HepG2 (cell line): Measurements from ENCODE around the gene GRAMD4. TPM values are rescaled to one million over a fixed set of nuclear protein-coding genes. Genes with fewer than 3 reads are reported as not detected.
A peak's percentile ranks its signal among the peaks of the same experiment; 100 is the strongest.

ENCODE experiments used
- ATAC-seq: fragments of 200-7000 bp; cut with Tn5 transposase; 3 replicates; pipeline ENCODE4 v1.9.1; 2020; ENCODE audit warnings: mild to moderate bottlenecking, moderate library complexity
- Bru-seq: library from RNA; stranded (reverse); fragments of 400-500 nt; gene quantifications from one replicate; lab custom pipeline; 2021; lab: Mats Ljungman, UMichigan
- BruChase-seq, 2 experiments: library from RNA; stranded (reverse); fragments of 400-500 nt; gene quantifications; one replicate each; lab custom pipeline; 2021; lab: Mats Ljungman, UMichigan
- BruUV-seq: library from RNA; stranded (reverse); fragments of 400-500 nt; replicated peaks from 2 replicates; lab custom pipeline; 2021; lab: Mats Ljungman, UMichigan
- CTCF ChIA-PET: fragments of 300-600 bp; formaldehyde crosslinking; extraction: SDS; loops from one replicate; lab custom pipeline; 2021; ENCODE audit warnings: low total read pairs, inconsistent platforms, low intra/inter-chr PET ratio; lab: Yijun Ruan, JAX
- POLR2A ChIA-PET: fragments of 350-600 bp; sonication (Branson Sonifier 250); formaldehyde crosslinking; loops from one replicate; lab custom pipeline; 2020; ENCODE audit warnings: antibody characterized with exemption, inconsistent platforms; lab: Yijun Ruan, JAX
- DNase-seq: peaks from one replicate; pipeline ENCODE4 v3.0.0-alpha.2; 2015; ENCODE audit warnings: low spot score
- FAIRE-seq: peaks from 3 replicates; lab custom pipeline; 2011; peaks lifted over from hg19 to GRCh38; lab: Jason Lieb, UNC
- H2AFZ ChIP-seq: one replicate; pipeline ENCODE4 v1.6.1; 2011; ENCODE audit warnings: low read length, inconsistent platforms
- H3K27ac ChIP-seq: fragments of 300-600 bp; 3 replicates; pipeline ENCODE4 v1.8.0; 2011; ENCODE audit warnings: mixed run types, mild to moderate bottlenecking, mixed read lengths, low read length, inconsistent platforms; ENCODE audit not compliant: insufficient read depth; ENCODE audit errors: extremely low read length
- H3K27me3 ChIP-seq, 2 experiments: fragments of 200-600 bp in 1 of 2; 2 replicates in 1 of 2; 3 replicates in 1 of 2; pipeline versions ENCODE4 v1.6.0 to v1.8.0; 2011; ENCODE audit warnings: low read length in 2 of 2, mild to moderate bottlenecking in 2 of 2, moderate library complexity in 2 of 2, inconsistent platforms in 1 of 2; ENCODE audit not compliant: insufficient read depth in 2 of 2, control insufficient read depth in 1 of 2
- H3K36me3 ChIP-seq, 2 experiments: fragments of 200-600 bp in 1 of 2; replicated peaks in 1 of 2; 2 replicates in 1 of 2; 3 replicates in 1 of 2; pipeline versions ENCODE4 v1.5.1 to v1.8.0; 2011; ENCODE audit warnings: low read length in 2 of 2, inconsistent platforms in 1 of 2; ENCODE audit not compliant: insufficient read depth in 2 of 2, control insufficient read depth in 1 of 2
- H3K4me1 ChIP-seq: 2 replicates; pipeline ENCODE4 v1.5.1; 2012; ENCODE audit warnings: low read length, inconsistent platforms; ENCODE audit not compliant: insufficient read depth
- H3K4me2 ChIP-seq: 2 replicates; pipeline ENCODE4 v1.6.0; 2011; ENCODE audit warnings: low read depth, low read length, inconsistent platforms
- H3K4me3 ChIP-seq, 3 experiments: fragments of 200-600 bp in 1 of 3; sonication (generic), shearing (Covaris generic) in 1 of 3; replicated peaks in 1 of 3; 2 replicates each; pipeline ENCODE4 v1.5.1; 2011 to 2016; ENCODE audit warnings: low read length in 3 of 3, inconsistent platforms in 2 of 3, low read depth in 2 of 3, mild to moderate bottlenecking in 2 of 3, control low read depth in 1 of 3, mixed read lengths in 1 of 3; ENCODE audit not compliant: insufficient read depth in 1 of 3
- H3K79me2 ChIP-seq: one replicate; pipeline ENCODE4 v1.6.1; 2011; ENCODE audit warnings: low read length, inconsistent platforms; ENCODE audit not compliant: insufficient read depth
- H3K9ac ChIP-seq: 2 replicates; pipeline ENCODE4 v1.6.0; 2011; ENCODE audit warnings: mild to moderate bottlenecking, low read depth, low read length, inconsistent platforms; ENCODE audit not compliant: insufficient read depth
- H3K9me3 ChIP-seq: 2 replicates; pipeline ENCODE4 v1.5.1; 2012; ENCODE audit warnings: mild to moderate bottlenecking, low read length
- H4K20me1 ChIP-seq: 2 replicates; pipeline ENCODE4 v1.6.0; 2011; ENCODE audit warnings: inconsistent platforms, mild to moderate bottlenecking, low read length, moderate library complexity; ENCODE audit not compliant: insufficient read depth
- AGO1 ChIP-seq: fragments of 200-400 bp; formaldehyde crosslinking; IDR thresholded peaks from 2 replicates; pipeline ENCODE4 v1.6.1; 2017; ENCODE audit warnings: mild to moderate bottlenecking, low read depth, low read length, moderate library complexity; ENCODE audit not compliant: poor library complexity, severe bottlenecking
- MEIS1 ChIP-seq: sonication (generic); formaldehyde crosslinking; IDR thresholded peaks from 2 replicates; pipeline ENCODE4 v1.9.0; 2021; ENCODE audit warnings: mild to moderate bottlenecking, missing genetic modification reagents, moderate library complexity, borderline replicate concordance
- SMAD1 ChIP-seq: sonication (generic); formaldehyde crosslinking; IDR thresholded peaks from 2 replicates; pipeline ENCODE4 v1.4.0; 2020; ENCODE audit warnings: missing genetic modification reagents, low read depth, mild to moderate bottlenecking, borderline replicate concordance
- ZNF510 ChIP-seq: sonication (generic); formaldehyde crosslinking; IDR thresholded peaks from 2 replicates; pipeline ENCODE4 v1.4.0; 2020; ENCODE audit warnings: low read depth, mild to moderate bottlenecking, missing genetic modification reagents
- WGBS: methylation state at CpG from one replicate; pipeline ENCODE4 v1.1.6; 2017; ENCODE audit warnings: low lambda C conversion rate; 5-methylcytosine and 5-hydroxymethylcytosine counted together
- in situ Hi-C: cut with HindIII; loops from 2 replicates; pipeline ENCODE4 v1.10.0; 2017; ENCODE audit warnings: low pct_unique_long_range_greater_than_20kb; ENCODE audit not compliant: extremely low pct_ligation_motif_present
- intact Hi-C: fragments of 100-400 bp; cut with micrococcal nuclease; formaldehyde crosslinking; loops from one replicate; pipeline ENCODE4 v1.10.0; 2022; ENCODE audit not compliant: unreplicated experiment
- long read RNA-seq, 2 experiments: library from RNA in 1 of 2; library from polyadenylated mRNA in 1 of 2; stranded (forward) in 1 of 2; unstranded in 1 of 2; transcript quantifications; one replicate each; pipeline ENCODE4 v2.0.0, GENCODE V29; 2019 to 2022
- polyA minus RNA-seq, 3 experiments: library from RNA; depleted of rRNA, polyadenylated mRNA; stranded (reverse); fragments of >200 nt; gene quantifications; 2 replicates each; pipeline ENCODE4 v1.2.3, GENCODE V29; 2011; ENCODE audit warnings: low replicate concordance in 1 of 3
- polyA plus RNA-seq, 8 experiments: library from polyadenylated mRNA; depleted of rRNA in 3 of 8; stranded (reverse) in 7 of 8; unstranded in 1 of 8; fragments of >200 nt; fragmentation: Illumina TruSeq in 4 of 8; extraction: Trizol in 4 of 8; gene quantifications; 2 replicates each; pipeline versions ENCODE4 v1.2.1 to v1.2.3, GENCODE V29; 2011 to 2016; ENCODE audit warnings: low read depth in 4 of 8, missing spikeins in 1 of 8, mixed read lengths in 1 of 8; ENCODE audit not compliant: insufficient read depth in 1 of 8
- total RNA-seq, 5 experiments: library from RNA; depleted of rRNA; stranded (reverse); fragments of >200 nt; fragmentation: Illumina TruSeq; extraction: Trizol; gene quantifications; 2 replicates each; pipeline ENCODE4 v1.2.3, GENCODE V29; 2016; ENCODE audit warnings: low read depth in 1 of 5
- TF ChIP-seq, protein P1 (sequence below): sonication (generic); formaldehyde crosslinking; IDR thresholded peaks from 2 replicates; pipeline ENCODE4 v1.4.0; 2020; ENCODE audit warnings: missing genetic modification reagents

Gene GRAMD4, protein sequence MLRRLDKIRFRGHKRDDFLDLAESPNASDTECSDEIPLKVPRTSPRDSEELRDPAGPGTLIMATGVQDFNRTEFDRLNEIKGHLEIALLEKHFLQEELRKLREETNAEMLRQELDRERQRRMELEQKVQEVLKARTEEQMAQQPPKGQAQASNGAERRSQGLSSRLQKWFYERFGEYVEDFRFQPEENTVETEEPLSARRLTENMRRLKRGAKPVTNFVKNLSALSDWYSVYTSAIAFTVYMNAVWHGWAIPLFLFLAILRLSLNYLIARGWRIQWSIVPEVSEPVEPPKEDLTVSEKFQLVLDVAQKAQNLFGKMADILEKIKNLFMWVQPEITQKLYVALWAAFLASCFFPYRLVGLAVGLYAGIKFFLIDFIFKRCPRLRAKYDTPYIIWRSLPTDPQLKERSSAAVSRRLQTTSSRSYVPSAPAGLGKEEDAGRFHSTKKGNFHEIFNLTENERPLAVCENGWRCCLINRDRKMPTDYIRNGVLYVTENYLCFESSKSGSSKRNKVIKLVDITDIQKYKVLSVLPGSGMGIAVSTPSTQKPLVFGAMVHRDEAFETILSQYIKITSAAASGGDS
- total RNA-seq (2016; rRNA removed; fragmentation: Illumina TruSeq; extraction: Trizol) (12.9 and 15.7 TPM in 2 replicates), polyA plus RNA-seq (2011; rRNA removed) (15.2 and 16.8 TPM in 2 replicates), polyA minus RNA-seq (2011; rRNA and poly(A)+ RNA removed; ENCODE audit: low replicate concordance) (27.9 and 38.7 TPM in 2 replicates), Bru-seq, nascent RNA (percentile 40 among the genes with signal in this experiment), BruChase-seq, experiment 1, labeled RNA remaining after a 6-hour chase (percentile 55 among the genes with signal in this experiment), BruChase-seq, experiment 2, labeled RNA remaining after a 2-hour chase (percentile 47 among the genes with signal in this experiment)
- total RNA-seq (2016; cell fraction: cytosol; rRNA removed; fragmentation: Illumina TruSeq; extraction: Trizol; ENCODE audit: low read depth) = 14.1 and 16.3 TPM in 2 replicates
- total RNA-seq (2016; cell fraction: insoluble cytoplasmic fraction; rRNA removed; fragmentation: Illumina TruSeq; extraction: Trizol) = 6.4 and 16.5 TPM in 2 replicates
- 12.4 and 12.8 TPM in 2 replicates for total RNA-seq (2016; cell fraction: membrane; rRNA removed; fragmentation: Illumina TruSeq; extraction: Trizol)
- 23.1 and 33.6 TPM in 2 replicates for total RNA-seq (2016; cell fraction: nucleus; rRNA removed; fragmentation: Illumina TruSeq; extraction: Trizol)
- 9.6 and 13.3 TPM in 2 replicates for polyA plus RNA-seq (2011; cell fraction: cytosol; rRNA removed)
- polyA plus RNA-seq (2011; cell fraction: nucleus; rRNA removed) = 31.6 and 32.7 TPM in 2 replicates
- polyA plus RNA-seq (2012) = 11.1 and 12.7 TPM in 2 replicates
- polyA plus RNA-seq (2016; cell fraction: cytosol; fragmentation: Illumina TruSeq; extraction: Trizol; ENCODE audit: low read depth) = 2.2 and 2.8 TPM in 2 replicates
- 5.3 and 6.3 TPM in 2 replicates for polyA plus RNA-seq (2016; cell fraction: insoluble cytoplasmic fraction; fragmentation: Illumina TruSeq; extraction: Trizol; ENCODE audit: low read depth)
- polyA plus RNA-seq (2016; cell fraction: membrane; fragmentation: Illumina TruSeq; extraction: Trizol; ENCODE audit: low read depth) = 4.4 and 6.1 TPM in 2 replicates
- polyA plus RNA-seq (2016; cell fraction: nucleus; fragmentation: Illumina TruSeq; extraction: Trizol; ENCODE audit: insufficient read depth, low read depth) = 20.4 and 22.4 TPM in 2 replicates
- polyA minus RNA-seq (2011; cell fraction: cytosol; rRNA and poly(A)+ RNA removed) = 10.0 and 13.9 TPM in 2 replicates
- polyA minus RNA-seq (2011; cell fraction: nucleus; rRNA and poly(A)+ RNA removed) = 18.5 and 30.2 TPM in 2 replicates
- long read RNA-seq, experiment 1, partial matches to known transcripts = 0 of 2 reads
- long read RNA-seq, experiment 1, other reads (novel, unspliced or antisense) = 2 of 2 reads
- long read RNA-seq, experiment 2, partial matches to known transcripts = 3 of 16 reads
- long read RNA-seq, experiment 2, other reads (novel, unspliced or antisense) = 13 of 16 reads

DNA sequence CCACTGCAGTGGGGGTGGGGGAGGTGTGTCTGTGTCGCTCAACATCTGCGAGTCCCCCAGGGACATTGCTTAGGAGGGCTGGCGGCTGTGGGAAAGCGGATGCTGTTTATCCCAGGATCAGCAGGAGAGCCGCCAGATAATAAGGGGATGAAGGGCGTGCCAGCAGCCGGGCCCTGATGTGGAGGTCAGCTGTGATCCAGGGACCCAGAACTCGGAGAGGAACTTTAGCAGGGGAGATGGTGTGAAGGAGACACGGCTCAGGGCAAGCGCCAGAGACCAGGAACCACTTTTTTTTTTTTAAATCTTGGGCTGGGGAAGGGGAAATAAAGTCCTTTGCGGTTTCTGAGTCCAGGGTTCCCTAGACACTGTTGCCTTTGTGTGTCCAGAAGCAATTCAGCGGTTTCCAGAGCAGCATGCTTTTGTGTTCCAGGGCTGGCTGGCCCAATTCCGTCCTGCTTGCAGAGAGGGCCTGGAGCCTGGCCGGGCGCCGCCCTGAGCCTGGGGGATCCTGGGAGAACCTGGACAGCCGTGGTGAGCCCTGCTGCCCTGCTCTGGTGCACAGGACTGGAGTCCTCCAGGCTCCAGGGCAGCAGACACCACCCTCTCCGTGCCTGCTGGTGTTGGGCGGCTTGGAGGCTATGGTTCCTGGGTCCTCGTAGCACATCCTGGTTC is at the start of gene GRAMD4:
Gene GRAMD4 (plus strand): TSS at position 557 of the 672 bp plus-strand sequence. CDS start 6,414 bp downstream, outside the sequence.
- ATAC-seq (no peak; the same call in 2 of the 3 replicates), DNase-seq (peak; percentile 18), FAIRE-seq (no peak)
- Histone ChIP-seq H3K79me2 (no peaks in the 10 kb centered on the region), H3K27ac (no peak within 1 kb of the TSS), H2AFZ (no peak within 1 kb of the TSS), H3K4me3 (no peak within 1 kb of the TSS), H3K4me1 (peaks cover 34% of the 10 kb centered on the region), H3K4me2 (peak within 1 kb of the TSS; percentile 1; the same call in 1 of the 2 replicates), H3K27me3 (no peaks in the 10 kb centered on the region), H4K20me1 (no peaks in the 10 kb centered on the region), H3K9ac (no peak within 1 kb of the TSS), H3K9me3 (no peaks in the 10 kb centered on the region), H3K36me3 (no peaks in the 10 kb centered on the region; a peak in 1 of 5 replicates)
- intact Hi-C loops = no loop called here
- in situ Hi-C loops = no loop called here
- POLR2A ChIA-PET = no interaction called here
- TF ChIP-seq, protein P1, sequence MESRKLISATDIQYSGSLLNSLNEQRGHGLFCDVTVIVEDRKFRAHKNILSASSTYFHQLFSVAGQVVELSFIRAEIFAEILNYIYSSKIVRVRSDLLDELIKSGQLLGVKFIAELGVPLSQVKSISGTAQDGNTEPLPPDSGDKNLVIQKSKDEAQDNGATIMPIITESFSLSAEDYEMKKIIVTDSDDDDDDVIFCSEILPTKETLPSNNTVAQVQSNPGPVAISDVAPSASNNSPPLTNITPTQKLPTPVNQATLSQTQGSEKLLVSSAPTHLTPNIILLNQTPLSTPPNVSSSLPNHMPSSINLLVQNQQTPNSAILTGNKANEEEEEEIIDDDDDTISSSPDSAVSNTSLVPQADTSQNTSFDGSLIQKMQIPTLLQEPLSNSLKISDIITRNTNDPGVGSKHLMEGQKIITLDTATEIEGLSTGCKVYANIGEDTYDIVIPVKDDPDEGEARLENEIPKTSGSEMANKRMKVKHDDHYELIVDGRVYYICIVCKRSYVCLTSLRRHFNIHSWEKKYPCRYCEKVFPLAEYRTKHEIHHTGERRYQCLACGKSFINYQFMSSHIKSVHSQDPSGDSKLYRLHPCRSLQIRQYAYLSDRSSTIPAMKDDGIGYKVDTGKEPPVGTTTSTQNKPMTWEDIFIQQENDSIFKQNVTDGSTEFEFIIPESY (CRISPR knock-in tag) = 0 out of 2 replicates have a peak, but pooled peaks have one; percentile 52
- TF ChIP-seq MEIS1 (no peak), SMAD1 (CRISPR knock-in tag) (no peak), ZNF510 (CRISPR knock-in tag) (no peak), AGO1 (no peak)
- CTCF ChIA-PET = no interaction called here
- WGBS = 62% methylated on average over 12 of the region's 20 CpGs
- no TSS peak for BruUV-seq
